HEK293 (cell line): ENCODE measurements around the gene MACROD1.
A peak's percentile ranks its signal among the peaks of the same experiment; 100 is the strongest.

ENCODE experiments used
- CTCF ChIA-PET: fragments of 350-600 bp; formaldehyde crosslinking; extraction: SDS; loops from one replicate; lab custom pipeline; 2021; ENCODE audit warnings: antibody characterized with exemption; lab: Yijun Ruan, JAX
- POLR2A ChIA-PET: fragments of 300-600 bp; formaldehyde crosslinking; extraction: SDS; loops from one replicate; lab custom pipeline; 2020; ENCODE audit warnings: antibody characterized with exemption, inconsistent platforms; lab: Yijun Ruan, JAX
- H3K27ac ChIP-seq: fragments of 200-500 bp; sonication (Bioruptor generic); 2 replicates; pipeline ENCODE4 v1.5.1; 2014; ENCODE audit warnings: low read depth, low read length, control low read depth, inconsistent platforms; ENCODE audit errors: extremely low read depth
- H3K36me3 ChIP-seq, 2 experiments: fragments of 200-500 bp in 1 of 2; sonication (Bioruptor generic) in 1 of 2; 1 replicate in 1 of 2; 2 replicates in 1 of 2; pipeline ENCODE4 v1.5.1; 2014 to 2017; ENCODE audit warnings: inconsistent platforms in 2 of 2, low read length in 2 of 2; ENCODE audit not compliant: control insufficient read depth in 2 of 2, insufficient read depth in 1 of 2
- H3K4me1 ChIP-seq: fragments of 200-500 bp; sonication (Bioruptor generic); 2 replicates; pipeline ENCODE4 v1.5.1; 2014; ENCODE audit warnings: mild to moderate bottlenecking, low read length, inconsistent platforms; ENCODE audit not compliant: control insufficient read depth, insufficient read depth
- H3K4me3 ChIP-seq: 2 replicates; pipeline ENCODE4 v1.5.1; 2011; ENCODE audit warnings: low read depth, mild to moderate bottlenecking, control low read depth, low read length, moderate library complexity
- H3K9me3 ChIP-seq: fragments of 200-500 bp; sonication (Bioruptor generic); 2 replicates; pipeline ENCODE4 v1.5.1; 2014; ENCODE audit warnings: low read depth, low read length, inconsistent platforms; ENCODE audit not compliant: control insufficient read depth, insufficient read depth
- GLIS2 ChIP-seq: fragments of 450-650 bp; formaldehyde crosslinking; IDR thresholded peaks from 2 replicates; pipeline ENCODE4 v1.5.1; 2016; ENCODE audit warnings: missing biosample characterization, missing genetic modification characterization
- KLF1 ChIP-seq: fragments of 450-650 bp; formaldehyde crosslinking; IDR thresholded peaks from 2 replicates; pipeline ENCODE4 v1.5.1; 2016; ENCODE audit warnings: missing biosample characterization, missing genetic modification characterization
- PRDM6 ChIP-seq: fragments of 450-650 bp; formaldehyde crosslinking; IDR thresholded peaks from 2 replicates; pipeline ENCODE4 v1.5.1; 2017; ENCODE audit warnings: missing biosample characterization, missing genetic modification characterization
- TSHZ1 ChIP-seq: fragments of 450-650 bp; formaldehyde crosslinking; IDR thresholded peaks from 2 replicates; pipeline ENCODE4 v1.5.1; 2016; ENCODE audit warnings: missing biosample characterization, missing genetic modification characterization, borderline replicate concordance
- YY2 ChIP-seq: fragments of 450-650 bp; formaldehyde crosslinking; IDR thresholded peaks from 2 replicates; pipeline ENCODE4 v1.5.1; 2016; ENCODE audit warnings: missing biosample characterization, missing genetic modification characterization
- ZBTB6 ChIP-seq: fragments of 450-650 bp; formaldehyde crosslinking; IDR thresholded peaks from 2 replicates; pipeline ENCODE4 v1.5.1; 2017; ENCODE audit warnings: missing biosample characterization, missing genetic modification characterization
- ZFP3 ChIP-seq: fragments of 450-650 bp; formaldehyde crosslinking; IDR thresholded peaks from 2 replicates; pipeline ENCODE4 v1.5.1; 2016; ENCODE audit warnings: low read depth, missing biosample characterization, missing genetic modification characterization
- ZFP37 ChIP-seq: fragments of 450-650 bp; formaldehyde crosslinking; IDR thresholded peaks from 2 replicates; pipeline ENCODE4 v1.5.1; 2016; ENCODE audit warnings: missing biosample characterization, missing genetic modification characterization
- ZFP69B ChIP-seq: fragments of 450-650 bp; formaldehyde crosslinking; IDR thresholded peaks from 2 replicates; pipeline ENCODE4 v1.5.1; 2016; ENCODE audit warnings: missing biosample characterization, missing genetic modification characterization
- ZNF133 ChIP-seq: fragments of 450-650 bp; formaldehyde crosslinking; IDR thresholded peaks from 2 replicates; pipeline ENCODE4 v1.5.1; 2016; ENCODE audit warnings: missing biosample characterization, missing genetic modification characterization
- ZNF138 ChIP-seq: fragments of 450-650 bp; formaldehyde crosslinking; IDR thresholded peaks from 2 replicates; pipeline ENCODE4 v1.5.1; 2016; ENCODE audit warnings: missing biosample characterization, missing genetic modification characterization, borderline replicate concordance
- ZNF146 ChIP-seq: fragments of 450-650 bp; formaldehyde crosslinking; IDR thresholded peaks from 2 replicates; pipeline ENCODE4 v1.5.1; 2016; ENCODE audit warnings: missing biosample characterization, missing genetic modification characterization
- ZNF174 ChIP-seq: fragments of 450-650 bp; formaldehyde crosslinking; IDR thresholded peaks from 2 replicates; pipeline ENCODE4 v1.5.0; 2017; ENCODE audit warnings: missing biosample characterization, mild to moderate bottlenecking, missing genetic modification characterization
- ZNF175 ChIP-seq: fragments of 450-650 bp; formaldehyde crosslinking; IDR thresholded peaks from 2 replicates; pipeline ENCODE4 v1.5.1; 2016; ENCODE audit warnings: missing biosample characterization, missing genetic modification characterization
- ZNF211 ChIP-seq: fragments of 450-650 bp; formaldehyde crosslinking; IDR thresholded peaks from 2 replicates; pipeline ENCODE4 v1.5.1; 2016; ENCODE audit warnings: low read depth, missing biosample characterization, missing genetic modification characterization
- ZNF214 ChIP-seq: fragments of 450-650 bp; formaldehyde crosslinking; IDR thresholded peaks from 2 replicates; pipeline ENCODE4 v1.5.1; 2017; ENCODE audit warnings: missing biosample characterization, mild to moderate bottlenecking, missing genetic modification characterization, borderline replicate concordance
- ZNF404 ChIP-seq: fragments of 450-650 bp; formaldehyde crosslinking; IDR thresholded peaks from 2 replicates; pipeline ENCODE4 v1.5.1; 2017; ENCODE audit warnings: missing biosample characterization, missing genetic modification characterization
- ZNF416 ChIP-seq: fragments of 450-650 bp; formaldehyde crosslinking; IDR thresholded peaks from 2 replicates; pipeline ENCODE4 v1.5.1; 2016; ENCODE audit warnings: missing biosample characterization, missing genetic modification characterization
- ZNF501 ChIP-seq: fragments of 450-650 bp; formaldehyde crosslinking; IDR thresholded peaks from 2 replicates; pipeline ENCODE4 v1.5.1; 2016; ENCODE audit warnings: missing biosample characterization, missing genetic modification characterization
- ZNF548 ChIP-seq: fragments of 450-650 bp; formaldehyde crosslinking; IDR thresholded peaks from 2 replicates; pipeline ENCODE4 v1.5.1; 2016; ENCODE audit warnings: missing biosample characterization, missing genetic modification characterization
- ZNF549 ChIP-seq: fragments of 450-650 bp; IDR thresholded peaks from 2 replicates; pipeline ENCODE4 v1.5.1; 2018; ENCODE audit warnings: missing biosample characterization, missing genetic modification characterization, mild to moderate bottlenecking, inconsistent platforms, moderate library complexity
- ZNF76 ChIP-seq: fragments of 450-650 bp; formaldehyde crosslinking; IDR thresholded peaks from 2 replicates; pipeline ENCODE4; 2016; ENCODE audit warnings: low read depth, missing biosample characterization, missing genetic modification characterization, borderline replicate concordance
- TF ChIP-seq, protein P1 (sequence below): fragments of 450-650 bp; formaldehyde crosslinking; IDR thresholded peaks from 2 replicates; pipeline ENCODE4 v1.5.1; 2016; ENCODE audit warnings: missing biosample characterization, missing genetic modification characterization
- TF ChIP-seq, protein P2 (sequence below): fragments of 450-650 bp; formaldehyde crosslinking; IDR thresholded peaks from 2 replicates; pipeline ENCODE4 v1.5.1; 2016; ENCODE audit warnings: missing biosample characterization, missing genetic modification characterization

The MACROD1 gene

DNA sequence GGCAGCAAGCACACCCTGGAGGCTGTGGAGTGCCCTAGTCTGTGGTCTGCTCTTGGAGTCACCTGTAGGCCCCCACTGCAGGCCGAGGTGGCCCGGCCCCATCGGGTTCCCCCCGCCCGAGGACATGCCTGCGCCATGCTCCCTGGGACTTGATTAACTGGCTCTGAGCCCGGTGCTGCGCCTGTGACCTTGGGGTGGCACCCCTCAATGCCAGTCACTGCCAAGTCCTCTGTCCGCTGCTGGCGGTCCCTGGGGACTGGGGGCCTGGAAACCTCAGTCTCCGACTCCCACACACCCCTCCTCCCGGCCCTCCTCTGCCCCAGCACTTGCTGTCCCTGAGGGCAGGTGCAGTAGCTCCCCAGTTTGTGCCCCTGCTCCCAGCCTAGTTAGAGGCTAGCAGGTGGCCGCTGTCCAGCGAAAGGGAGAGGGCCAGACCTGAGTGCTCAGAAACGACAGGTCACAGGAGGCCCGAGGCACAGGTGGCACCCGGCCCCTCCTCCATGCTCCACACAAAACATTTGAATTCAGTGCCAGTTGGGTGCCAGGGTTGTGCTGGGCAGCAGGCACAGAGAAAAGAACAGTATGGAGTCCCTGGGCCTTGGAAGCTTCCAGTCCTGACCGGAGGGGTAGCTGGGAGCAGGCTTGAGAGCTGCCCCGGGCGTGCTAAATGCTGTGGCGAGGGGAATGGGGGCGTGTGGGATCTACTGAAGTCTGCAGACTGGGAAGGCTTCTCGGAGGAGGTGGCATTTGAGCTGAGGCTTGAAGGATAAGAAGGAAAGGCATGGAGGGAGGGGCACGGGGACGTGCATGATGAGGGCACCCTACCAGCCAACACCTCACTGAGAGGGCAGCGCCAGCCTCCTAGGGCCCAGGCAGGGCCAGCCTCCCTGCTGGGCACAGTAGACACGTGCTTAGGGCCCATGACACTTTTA is 146.5 kb downstream of the MACROD1 start (continued):
- TF ChIP-seq, protein P1, sequence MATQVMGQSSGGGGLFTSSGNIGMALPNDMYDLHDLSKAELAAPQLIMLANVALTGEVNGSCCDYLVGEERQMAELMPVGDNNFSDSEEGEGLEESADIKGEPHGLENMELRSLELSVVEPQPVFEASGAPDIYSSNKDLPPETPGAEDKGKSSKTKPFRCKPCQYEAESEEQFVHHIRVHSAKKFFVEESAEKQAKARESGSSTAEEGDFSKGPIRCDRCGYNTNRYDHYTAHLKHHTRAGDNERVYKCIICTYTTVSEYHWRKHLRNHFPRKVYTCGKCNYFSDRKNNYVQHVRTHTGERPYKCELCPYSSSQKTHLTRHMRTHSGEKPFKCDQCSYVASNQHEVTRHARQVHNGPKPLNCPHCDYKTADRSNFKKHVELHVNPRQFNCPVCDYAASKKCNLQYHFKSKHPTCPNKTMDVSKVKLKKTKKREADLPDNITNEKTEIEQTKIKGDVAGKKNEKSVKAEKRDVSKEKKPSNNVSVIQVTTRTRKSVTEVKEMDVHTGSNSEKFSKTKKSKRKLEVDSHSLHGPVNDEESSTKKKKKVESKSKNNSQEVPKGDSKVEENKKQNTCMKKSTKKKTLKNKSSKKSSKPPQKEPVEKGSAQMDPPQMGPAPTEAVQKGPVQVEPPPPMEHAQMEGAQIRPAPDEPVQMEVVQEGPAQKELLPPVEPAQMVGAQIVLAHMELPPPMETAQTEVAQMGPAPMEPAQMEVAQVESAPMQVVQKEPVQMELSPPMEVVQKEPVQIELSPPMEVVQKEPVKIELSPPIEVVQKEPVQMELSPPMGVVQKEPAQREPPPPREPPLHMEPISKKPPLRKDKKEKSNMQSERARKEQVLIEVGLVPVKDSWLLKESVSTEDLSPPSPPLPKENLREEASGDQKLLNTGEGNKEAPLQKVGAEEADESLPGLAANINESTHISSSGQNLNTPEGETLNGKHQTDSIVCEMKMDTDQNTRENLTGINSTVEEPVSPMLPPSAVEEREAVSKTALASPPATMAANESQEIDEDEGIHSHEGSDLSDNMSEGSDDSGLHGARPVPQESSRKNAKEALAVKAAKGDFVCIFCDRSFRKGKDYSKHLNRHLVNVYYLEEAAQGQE: peak; percentile 81
- TF ChIP-seq GLIS2 (tag by site-specific recombination) (peak; percentile 41; the same call in 1 of the 2 replicates), ZNF211 (tag by site-specific recombination) (no peak), ZNF501 (tag by site-specific recombination) (no peak), ZNF416 (no peak), ZNF174 (no peak), ZNF76 (tag by site-specific recombination) (no peak), ZFP37 (tag by site-specific recombination) (no peak), ZNF548 (tag by site-specific recombination) (no peak), ZNF146 (tag by site-specific recombination) (no peak), ZFP3 (no peak), PRDM6 (tag by site-specific recombination) (no peak), ZNF214 (tag by site-specific recombination) (no peak), YY2 (tag by site-specific recombination) (no peak)
- TF ChIP-seq, protein P2, sequence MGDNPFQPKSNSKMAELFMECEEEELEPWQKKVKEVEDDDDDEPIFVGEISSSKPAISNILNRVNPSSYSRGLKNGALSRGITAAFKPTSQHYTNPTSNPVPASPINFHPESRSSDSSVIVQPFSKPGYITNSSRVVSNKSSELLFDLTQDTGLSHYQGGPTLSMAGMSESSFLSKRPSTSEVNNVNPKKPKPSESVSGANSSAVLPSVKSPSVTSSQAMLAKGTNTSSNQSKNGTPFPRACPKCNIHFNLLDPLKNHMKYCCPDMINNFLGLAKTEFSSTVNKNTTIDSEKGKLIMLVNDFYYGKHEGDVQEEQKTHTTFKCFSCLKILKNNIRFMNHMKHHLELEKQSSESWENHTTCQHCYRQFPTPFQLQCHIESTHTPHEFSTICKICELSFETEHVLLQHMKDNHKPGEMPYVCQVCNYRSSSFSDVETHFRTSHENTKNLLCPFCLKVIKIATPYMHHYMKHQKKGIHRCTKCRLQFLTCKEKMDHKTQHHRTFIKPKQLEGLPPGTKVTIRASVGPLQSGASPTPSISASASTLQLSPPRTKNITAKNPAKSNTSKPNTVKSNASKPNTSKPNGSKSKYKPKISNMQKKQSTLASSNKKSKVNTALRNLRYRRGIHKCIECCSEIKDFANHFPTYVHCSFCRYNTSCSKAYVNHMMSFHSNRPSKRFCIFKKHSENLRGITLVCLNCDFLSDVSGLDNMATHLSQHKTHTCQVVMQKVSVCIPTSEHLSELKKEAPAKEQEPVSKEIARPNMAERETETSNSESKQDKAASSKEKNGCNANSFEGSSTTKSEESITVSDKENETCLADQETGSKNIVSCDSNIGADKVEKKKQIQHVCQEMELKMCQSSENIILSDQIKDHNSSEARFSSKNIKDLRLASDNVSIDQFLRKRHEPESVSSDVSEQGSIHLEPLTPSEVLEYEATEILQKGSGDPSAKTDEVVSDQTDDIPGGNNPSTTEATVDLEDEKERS (tag by site-specific recombination): no peak

- H3K9me3 ChIP-seq: no peaks in the 10 kb centered on the region
- H3K27ac ChIP-seq: no peak overlapping the region
- H3K4me1 ChIP-seq: no peaks in the 10 kb centered on the region
- ChIA-PET CTCF (interaction anchor here (0.8 to 1.2 kb wide), 2 partner anchors 11 to 15 kb away, joined by 3 to 4 read pairs; no protein-coding TSS in a partner anchor), POLR2A (interaction anchor here (0.7 to 1.1 kb wide), 2 partner anchors 14 to 16 kb away, joined by 3 read pairs; no protein-coding TSS in a partner anchor)
- H3K36me3 ChIP-seq: no peaks in the 10 kb centered on the region
- H3K4me3 ChIP-seq: no peak overlapping the region
- no peak for TF ChIP-seq ZNF404 (tag by site-specific recombination)
- no peak for TF ChIP-seq ZNF549 (tag by site-specific recombination)
- TF ChIP-seq ZFP69B (tag by site-specific recombination): no peak
- TF ChIP-seq KLF1 (tag by site-specific recombination): no peak
- TF ChIP-seq ZNF175 (tag by site-specific recombination): no peak
- TF ChIP-seq ZNF133 (tag by site-specific recombination): no peak
- no peak for TF ChIP-seq ZNF138 (tag by site-specific recombination)
- TF ChIP-seq ZBTB6 (tag by site-specific recombination): no peak
- TF ChIP-seq TSHZ1 (tag by site-specific recombination): no peak
These were observed 147.6 kb downstream of the MACROD1 start for GRCh38 chr11:64018310-64018709.
